ENCODE data around the gene DIPK1C. TPM values are rescaled to one million over a fixed set of nuclear protein-coding genes. Genes with fewer than 3 reads are reported as not detected.

Gene DIPK1C
- total RNA-seq, 1 experiment from 2014 or later: not detected

GRCh38 chr18:74446178-74446577, 10.9 kb downstream of the DIPK1C start (continued):
- TF ChIP-seq ARID4B (CRISPR knock-in tag; IDR thresholded peaks at IDR 0.05; ENCODE audit: borderline replicate concordance): no peak

GRCh38 chr18:74445585-74445984, 11.5 kb downstream of the DIPK1C start:
- no peak for ATAC-seq
- Mint-ChIP-seq H3K27ac (no peak overlapping the region), H3K9me3 (no peaks in the 10 kb centered on the region), H3K4me3 (no peak overlapping the region), H3K36me3 (no peaks in the 10 kb centered on the region), H3K27me3 (ENCODE audit: low read depth) (no peaks in the 10 kb centered on the region), H3K4me1 (0 out of 2 replicates have a peak, but pooled peaks cover 3% of the 10 kb centered on the region)
- DNase-seq (ENCODE audit: low spot score): no peak
- no peak for TF ChIP-seq GABPB1 (CRISPR knock-in tag; IDR thresholded peaks at IDR 0.05)
- TF ChIP-seq AR (CRISPR knock-in tag; IDR thresholded peaks at IDR 0.05): no peak
- no peak for TF ChIP-seq PREB (CRISPR knock-in tag; IDR thresholded peaks at IDR 0.05; ENCODE audit: borderline replicate concordance)
- TF ChIP-seq RELA (CRISPR knock-in tag; IDR thresholded peaks at IDR 0.05; ENCODE audit: borderline replicate concordance): no peak
- TF ChIP-seq ERG (CRISPR knock-in tag; IDR thresholded peaks at IDR 0.05): no peak
- no peak for TF ChIP-seq ZNF263 (CRISPR knock-in tag; IDR thresholded peaks at IDR 0.05; ENCODE audit: low read depth)
- TF ChIP-seq, protein P1, sequence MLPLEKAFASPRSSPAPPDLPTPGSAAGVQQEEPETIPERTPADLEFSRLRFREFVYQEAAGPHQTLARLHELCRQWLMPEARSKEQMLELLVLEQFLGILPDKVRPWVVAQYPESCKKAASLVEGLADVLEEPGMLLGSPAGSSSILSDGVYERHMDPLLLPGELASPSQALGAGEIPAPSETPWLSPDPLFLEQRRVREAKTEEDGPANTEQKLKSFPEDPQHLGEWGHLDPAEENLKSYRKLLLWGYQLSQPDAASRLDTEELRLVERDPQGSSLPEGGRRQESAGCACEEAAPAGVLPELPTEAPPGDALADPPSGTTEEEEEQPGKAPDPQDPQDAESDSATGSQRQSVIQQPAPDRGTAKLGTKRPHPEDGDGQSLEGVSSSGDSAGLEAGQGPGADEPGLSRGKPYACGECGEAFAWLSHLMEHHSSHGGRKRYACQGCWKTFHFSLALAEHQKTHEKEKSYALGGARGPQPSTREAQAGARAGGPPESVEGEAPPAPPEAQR (CRISPR knock-in tag; IDR thresholded peaks at IDR 0.05): no peak
- TF ChIP-seq, protein P2, sequence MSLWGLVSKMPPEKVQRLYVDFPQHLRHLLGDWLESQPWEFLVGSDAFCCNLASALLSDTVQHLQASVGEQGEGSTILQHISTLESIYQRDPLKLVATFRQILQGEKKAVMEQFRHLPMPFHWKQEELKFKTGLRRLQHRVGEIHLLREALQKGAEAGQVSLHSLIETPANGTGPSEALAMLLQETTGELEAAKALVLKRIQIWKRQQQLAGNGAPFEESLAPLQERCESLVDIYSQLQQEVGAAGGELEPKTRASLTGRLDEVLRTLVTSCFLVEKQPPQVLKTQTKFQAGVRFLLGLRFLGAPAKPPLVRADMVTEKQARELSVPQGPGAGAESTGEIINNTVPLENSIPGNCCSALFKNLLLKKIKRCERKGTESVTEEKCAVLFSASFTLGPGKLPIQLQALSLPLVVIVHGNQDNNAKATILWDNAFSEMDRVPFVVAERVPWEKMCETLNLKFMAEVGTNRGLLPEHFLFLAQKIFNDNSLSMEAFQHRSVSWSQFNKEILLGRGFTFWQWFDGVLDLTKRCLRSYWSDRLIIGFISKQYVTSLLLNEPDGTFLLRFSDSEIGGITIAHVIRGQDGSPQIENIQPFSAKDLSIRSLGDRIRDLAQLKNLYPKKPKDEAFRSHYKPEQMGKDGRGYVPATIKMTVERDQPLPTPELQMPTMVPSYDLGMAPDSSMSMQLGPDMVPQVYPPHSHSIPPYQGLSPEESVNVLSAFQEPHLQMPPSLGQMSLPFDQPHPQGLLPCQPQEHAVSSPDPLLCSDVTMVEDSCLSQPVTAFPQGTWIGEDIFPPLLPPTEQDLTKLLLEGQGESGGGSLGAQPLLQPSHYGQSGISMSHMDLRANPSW (CRISPR knock-in tag; conservative IDR thresholded peaks at IDR 0.05; ENCODE audit: low read depth): no peak
- TF ChIP-seq, protein P3, sequence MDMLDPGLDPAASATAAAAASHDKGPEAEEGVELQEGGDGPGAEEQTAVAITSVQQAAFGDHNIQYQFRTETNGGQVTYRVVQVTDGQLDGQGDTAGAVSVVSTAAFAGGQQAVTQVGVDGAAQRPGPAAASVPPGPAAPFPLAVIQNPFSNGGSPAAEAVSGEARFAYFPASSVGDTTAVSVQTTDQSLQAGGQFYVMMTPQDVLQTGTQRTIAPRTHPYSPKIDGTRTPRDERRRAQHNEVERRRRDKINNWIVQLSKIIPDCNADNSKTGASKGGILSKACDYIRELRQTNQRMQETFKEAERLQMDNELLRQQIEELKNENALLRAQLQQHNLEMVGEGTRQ (CRISPR knock-in tag; IDR thresholded peaks at IDR 0.05): no peak
- no peak for TF ChIP-seq ZMAT4 (CRISPR knock-in tag; IDR thresholded peaks at IDR 0.05)
- TF ChIP-seq GTF2I (CRISPR knock-in tag; conservative IDR thresholded peaks at IDR 0.05): no peak
- ChIA-PET POLR2A (no interaction called here), CTCF (interaction anchor here (0.6 to 1.5 kb wide), 4 partner anchors 10 to 92 kb away, joined by 3 to 6 read pairs (median 4); no protein-coding TSS in a partner anchor)
